Vagina (tissue), 2 donors: ENCODE data around the gene ADARB2.

Experiments used
- POLR2A ChIP-seq, 2 donors: fragments of 450-650 bp; IDR thresholded peaks; one replicate each; pipeline ENCODE4 v1.6.1; 2017; ENCODE audit warnings: antibody characterized with exemption in 2 of 2, mild to moderate bottlenecking in 2 of 2, moderate library complexity in 2 of 2
- TF ChIP-seq, protein P1 (sequence below), 3 experiments: fragments of 450-650 bp in 2 of 3; fragments of 200-600 bp in 1 of 3; sonication (generic) in 1 of 3; IDR thresholded peaks; one replicate each; pipeline ENCODE4 v1.5.1; 2017 to 2019; ENCODE audit warnings: antibody characterized with exemption in 3 of 3, mild to moderate bottlenecking in 2 of 3, moderate library complexity in 2 of 3

DNA sequence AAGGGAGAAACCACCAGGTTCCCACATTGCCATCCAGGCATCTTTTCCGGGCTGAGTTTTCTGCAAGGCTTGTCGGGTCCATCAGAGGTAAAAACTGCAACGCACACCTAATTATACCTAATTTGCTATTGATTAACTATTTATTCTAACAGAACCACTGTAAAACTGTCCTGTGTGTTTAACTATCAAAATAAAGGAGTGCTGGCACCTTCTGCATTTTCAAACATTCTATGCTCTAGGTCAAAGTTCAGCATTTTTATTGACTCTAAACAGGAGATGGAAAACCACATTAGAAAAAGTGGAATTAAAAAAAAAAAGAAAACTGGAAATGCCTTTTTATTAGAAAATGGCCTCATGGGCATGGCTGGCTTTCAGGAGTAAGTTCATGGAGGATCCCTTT, 82.0 kb downstream of the ADARB2 start:
- TF ChIP-seq, protein P1, sequence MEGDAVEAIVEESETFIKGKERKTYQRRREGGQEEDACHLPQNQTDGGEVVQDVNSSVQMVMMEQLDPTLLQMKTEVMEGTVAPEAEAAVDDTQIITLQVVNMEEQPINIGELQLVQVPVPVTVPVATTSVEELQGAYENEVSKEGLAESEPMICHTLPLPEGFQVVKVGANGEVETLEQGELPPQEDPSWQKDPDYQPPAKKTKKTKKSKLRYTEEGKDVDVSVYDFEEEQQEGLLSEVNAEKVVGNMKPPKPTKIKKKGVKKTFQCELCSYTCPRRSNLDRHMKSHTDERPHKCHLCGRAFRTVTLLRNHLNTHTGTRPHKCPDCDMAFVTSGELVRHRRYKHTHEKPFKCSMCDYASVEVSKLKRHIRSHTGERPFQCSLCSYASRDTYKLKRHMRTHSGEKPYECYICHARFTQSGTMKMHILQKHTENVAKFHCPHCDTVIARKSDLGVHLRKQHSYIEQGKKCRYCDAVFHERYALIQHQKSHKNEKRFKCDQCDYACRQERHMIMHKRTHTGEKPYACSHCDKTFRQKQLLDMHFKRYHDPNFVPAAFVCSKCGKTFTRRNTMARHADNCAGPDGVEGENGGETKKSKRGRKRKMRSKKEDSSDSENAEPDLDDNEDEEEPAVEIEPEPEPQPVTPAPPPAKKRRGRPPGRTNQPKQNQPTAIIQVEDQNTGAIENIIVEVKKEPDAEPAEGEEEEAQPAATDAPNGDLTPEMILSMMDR (IDR thresholded peaks at IDR 0.05), result no peak
- TF ChIP-seq POLR2A (IDR thresholded peaks at IDR 0.05), result no peak
